Liver (tissue), 3 donors: ENCODE data around the gene FTHL17.

Experiments used
- ATF3 ChIP-seq: IDR thresholded peaks from 2 replicates; pipeline ENCODE4 v1.6.1; 2016; ENCODE audit warnings: antibody characterized with exemption
- CTCF ChIP-seq: fragments of 150-350 bp; IDR thresholded peaks from 2 replicates; pipeline ENCODE4 v1.5.1; 2017; ENCODE audit warnings: improper control_type of control experiment, low read depth, low read length; ENCODE audit not compliant: missing input control
- EGR1 ChIP-seq, 2 donors: IDR thresholded peaks; 2 replicates each; pipeline ENCODE4 v1.6.1; 2016 to 2018; ENCODE audit warnings: antibody characterized with exemption in 2 of 2, low read depth in 2 of 2
- FOXA1 ChIP-seq: IDR thresholded peaks from 2 replicates; pipeline ENCODE4 v1.6.1; 2016; ENCODE audit warnings: antibody characterized with exemption
- GABPA ChIP-seq, 2 donors: IDR thresholded peaks in 1 of 2; conservative IDR thresholded peaks in 1 of 2; 2 replicates each; pipeline ENCODE4 v1.6.1; 2016; ENCODE audit warnings: antibody characterized with exemption in 2 of 2, mild to moderate bottlenecking in 1 of 2, moderate library complexity in 1 of 2
- JUND ChIP-seq, 2 donors: IDR thresholded peaks; 2 replicates each; pipeline ENCODE4 v1.6.1; 2016; ENCODE audit warnings: antibody characterized with exemption in 2 of 2
- MAX ChIP-seq: IDR thresholded peaks from 2 replicates; pipeline ENCODE4 v1.6.1; 2016; ENCODE audit warnings: antibody characterized with exemption
- RAD21 ChIP-seq, 2 donors: IDR thresholded peaks; 2 replicates each; pipeline ENCODE4 v1.6.1; 2016; ENCODE audit warnings: antibody characterized with exemption in 2 of 2, mild to moderate bottlenecking in 2 of 2
- REST ChIP-seq: IDR thresholded peaks from 2 replicates; pipeline ENCODE4 v1.6.1; 2016; ENCODE audit warnings: antibody characterized with exemption, mild to moderate bottlenecking
- RXRA ChIP-seq, 2 donors: IDR thresholded peaks; 2 replicates each; pipeline ENCODE4 v1.6.1; 2017 to 2018; ENCODE audit warnings: antibody characterized with exemption in 2 of 2, mild to moderate bottlenecking in 1 of 2
- SP1 ChIP-seq: IDR thresholded peaks from 2 replicates; pipeline ENCODE4 v1.6.1; 2018; ENCODE audit warnings: antibody characterized with exemption, mild to moderate bottlenecking
- TAF1 ChIP-seq: conservative IDR thresholded peaks from 2 replicates; pipeline ENCODE4 v1.6.1; 2016; ENCODE audit warnings: antibody characterized with exemption, mild to moderate bottlenecking
- YY1 ChIP-seq: IDR thresholded peaks from 2 replicates; pipeline ENCODE4 v1.6.1; 2016; ENCODE audit warnings: antibody characterized with exemption, mild to moderate bottlenecking
- ZBTB33 ChIP-seq: IDR thresholded peaks from 2 replicates; pipeline ENCODE4 v1.6.1; 2016; ENCODE audit warnings: antibody characterized with exemption
- donor health status: healthy.
- donor health status: healthy.

- TF ChIP-seq FOXA1 (no peak), MAX (no peak), CTCF (no peak), RAD21 (IDR thresholded peaks at IDR 0.05) (no peak), ATF3 (no peak), TAF1 (no peak), REST (no peak), GABPA (IDR thresholded peaks at IDR 0.05 in 1 of 2, conservative IDR thresholded peaks at IDR 0.05 in 1 of 2) (no peak), ZBTB33 (no peak), EGR1 (IDR thresholded peaks at IDR 0.05; ENCODE audit: low read depth in 2 of 2) (no peak), SP1 (no peak), RXRA (IDR thresholded peaks at IDR 0.05) (no peak), YY1 (no peak), JUND (IDR thresholded peaks at IDR 0.05) (no peak)
Measured at GRCh38 chrX:31057291-31057690, 14.6 kb downstream of the FTHL17 start.
